ENCODE data around the gene CC2D1B.
"Not testable (repeated sequence)": the region's sequence is repeated elsewhere in the genome, so short reads cannot be mapped to it uniquely, and the experiment has no call there.

Gene CC2D1B, protein sequence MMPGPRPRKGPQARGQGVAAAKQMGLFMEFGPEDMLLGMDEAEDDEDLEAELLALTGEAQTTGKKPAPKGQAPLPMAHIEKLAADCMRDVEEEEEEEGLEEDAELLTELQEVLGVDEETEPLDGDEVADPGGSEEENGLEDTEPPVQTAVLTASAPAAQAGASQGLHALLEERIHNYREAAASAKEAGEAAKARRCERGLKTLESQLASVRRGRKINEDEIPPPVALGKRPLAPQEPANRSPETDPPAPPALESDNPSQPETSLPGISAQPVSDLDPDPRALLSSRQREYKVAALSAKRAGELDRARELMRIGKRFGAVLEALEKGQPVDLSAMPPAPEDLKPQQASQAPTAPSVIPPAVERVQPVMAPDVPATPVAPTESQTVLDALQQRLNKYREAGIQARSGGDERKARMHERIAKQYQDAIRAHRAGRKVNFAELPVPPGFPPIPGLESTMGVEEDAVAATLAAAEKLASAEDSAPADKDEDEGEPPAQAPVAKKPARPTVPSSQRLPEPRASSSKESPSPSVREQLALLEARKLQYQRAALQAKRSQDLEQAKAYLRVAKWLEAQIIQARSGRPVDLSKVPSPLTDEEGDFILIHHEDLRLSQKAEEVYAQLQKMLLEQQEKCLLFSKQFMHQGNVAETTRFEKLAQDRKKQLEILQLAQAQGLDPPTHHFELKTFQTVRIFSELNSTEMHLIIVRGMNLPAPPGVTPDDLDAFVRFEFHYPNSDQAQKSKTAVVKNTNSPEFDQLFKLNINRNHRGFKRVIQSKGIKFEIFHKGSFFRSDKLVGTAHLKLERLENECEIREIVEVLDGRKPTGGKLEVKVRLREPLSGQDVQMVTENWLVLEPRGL

GRCh38 chr1:52365746-52366516, at the start of gene CC2D1B:
CC2D1B (minus strand) TSS chr1:52366205; CDS start chr1:52364620, 1,585 bp downstream.
- peak; percentile 99 for DNase-seq (ENCODE audit: low read depth)

DNA sequence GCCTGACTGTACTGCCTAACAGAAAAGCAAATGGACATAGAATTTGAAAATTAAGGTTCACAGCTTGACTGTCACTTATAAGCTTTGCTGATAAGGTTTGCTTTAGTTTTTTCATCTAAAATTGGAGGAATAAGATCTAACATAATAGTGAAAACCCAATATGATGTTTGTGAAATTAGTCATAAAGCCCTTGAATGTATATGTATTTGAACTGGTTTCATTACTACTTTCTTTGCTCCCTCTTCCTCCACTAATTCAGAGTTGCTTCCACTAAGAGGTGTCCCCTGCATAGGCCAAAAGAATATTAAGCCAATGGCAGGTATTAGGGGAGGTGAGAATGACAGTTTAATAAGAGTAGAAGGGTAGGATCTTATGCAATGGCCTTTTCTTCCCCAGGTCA, 48.9 kb upstream of the CC2D1B start:
- DNase-seq (ENCODE audit: low read depth), result no peak

DNA sequence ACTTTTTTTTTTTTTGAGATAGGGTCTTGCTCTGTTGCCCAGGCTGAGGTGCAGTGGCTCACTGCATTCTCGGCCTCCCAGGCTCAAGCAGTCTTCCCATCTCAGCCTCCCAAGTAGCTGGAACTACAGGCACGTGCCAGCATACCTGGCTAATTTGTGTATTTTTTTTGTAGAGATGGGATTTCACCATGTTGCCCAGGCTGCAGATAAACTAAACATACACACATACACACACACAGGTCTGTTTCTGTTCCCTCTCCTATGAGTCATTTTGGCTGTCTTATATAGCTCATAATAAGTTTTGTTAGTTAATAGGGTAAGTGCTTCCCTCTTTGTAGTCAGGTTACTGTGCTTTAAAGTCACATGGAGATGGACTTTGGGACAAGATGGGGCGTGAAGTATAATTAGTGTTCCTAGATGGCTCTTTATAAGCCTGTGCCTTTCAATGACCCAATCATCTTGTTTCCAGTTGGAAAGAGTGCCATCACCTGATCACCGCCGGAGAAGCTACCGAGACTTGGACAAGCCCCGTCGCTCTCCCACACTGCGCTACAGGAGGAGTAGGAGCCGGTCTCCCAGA, 47.5 kb upstream of the CC2D1B start:
- DNase-seq (ENCODE audit: low read depth), result no peak

GRCh38 chr1:52404975-52405338, 39.0 kb upstream of the CC2D1B start:
- DNase-seq (ENCODE audit: low read depth), result no peak

- peak; percentile 96 for DNase-seq (ENCODE audit: low read depth)
Observed at GRCh38 chr1:52404116-52404974, 38.3 kb upstream of the CC2D1B start, which contains the start of the genes ORC1 and PRPF38A. ORC1 (minus strand) TSS chr1:52404423; CDS start chr1:52402223, 2,200 bp downstream. PRPF38A (plus strand) TSS chr1:52404602; CDS start chr1:52404750, 148 bp downstream.

DNA sequence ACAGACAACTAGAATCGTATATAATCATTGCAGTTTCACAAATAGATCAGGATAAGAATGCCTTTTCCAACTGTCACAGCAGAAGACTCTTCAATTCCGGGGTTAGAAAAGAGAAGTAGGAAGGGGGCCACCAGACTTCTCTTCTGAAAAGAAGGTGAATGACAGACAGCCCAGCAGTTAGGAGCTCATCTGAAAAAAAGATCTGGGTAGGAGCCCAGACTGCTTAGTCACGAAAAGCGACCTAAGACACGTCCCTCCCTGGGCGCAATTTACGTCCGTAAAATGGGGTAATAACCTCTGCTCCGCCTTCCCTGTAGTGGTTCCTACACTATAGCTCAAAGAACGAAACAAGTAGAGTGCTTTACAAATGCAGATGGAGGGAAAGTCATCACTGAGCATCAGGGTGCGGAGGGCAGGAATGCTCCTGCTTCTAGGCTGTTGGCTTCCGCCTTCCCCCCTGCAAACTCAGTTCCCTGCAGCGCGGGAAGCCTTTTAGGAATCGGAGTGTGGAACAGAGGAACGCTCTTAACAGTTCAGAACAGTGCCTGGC, 37.6 kb upstream of the CC2D1B start:
- DNase-seq (ENCODE audit: low read depth), result peak; percentile 53

DNA sequence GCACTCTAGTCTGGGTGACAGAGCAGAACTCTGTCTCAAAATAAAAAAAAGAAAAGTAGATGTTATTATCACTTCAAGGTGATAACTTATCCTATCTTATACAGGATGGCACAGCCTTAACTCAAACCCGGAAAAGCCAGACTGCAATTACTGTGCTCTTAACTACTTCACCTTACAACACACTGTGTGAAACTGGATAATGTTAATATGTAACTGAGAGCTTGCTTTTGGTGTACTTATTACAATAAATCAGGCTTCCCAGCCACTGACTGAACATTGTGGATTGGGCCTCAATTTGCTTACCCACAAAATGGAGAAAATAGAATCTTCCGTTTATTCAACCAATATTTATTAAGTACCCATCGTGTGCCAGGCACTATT, 36.8 kb upstream of the CC2D1B start:
- DNase-seq (ENCODE audit: low read depth), result no peak

- no peak for DNase-seq (ENCODE audit: low read depth)
Observed at GRCh38 chr1:52400131-52400530, 34.1 kb upstream of the CC2D1B start.

DNA sequence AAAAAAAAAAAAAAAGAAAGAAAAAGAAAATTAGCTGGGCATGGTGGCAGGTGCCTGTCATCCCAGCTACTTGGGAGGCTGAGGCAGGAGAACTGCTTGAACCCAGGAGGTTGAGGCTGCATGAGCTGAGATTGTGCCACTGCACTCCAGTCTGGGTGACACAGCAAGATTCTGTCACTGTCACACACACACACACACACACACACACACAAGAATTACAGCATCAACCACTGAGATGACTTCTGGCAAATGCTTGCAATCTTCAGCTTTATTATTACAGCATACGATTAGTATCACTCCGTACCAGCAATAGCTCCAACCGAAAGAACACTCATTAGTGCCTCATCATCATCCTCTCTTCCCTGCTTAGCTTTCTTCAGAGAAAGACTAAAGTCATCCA, 33.6 kb upstream of the CC2D1B start:
- DNase-seq (ENCODE audit: low read depth), result no peak

DNA sequence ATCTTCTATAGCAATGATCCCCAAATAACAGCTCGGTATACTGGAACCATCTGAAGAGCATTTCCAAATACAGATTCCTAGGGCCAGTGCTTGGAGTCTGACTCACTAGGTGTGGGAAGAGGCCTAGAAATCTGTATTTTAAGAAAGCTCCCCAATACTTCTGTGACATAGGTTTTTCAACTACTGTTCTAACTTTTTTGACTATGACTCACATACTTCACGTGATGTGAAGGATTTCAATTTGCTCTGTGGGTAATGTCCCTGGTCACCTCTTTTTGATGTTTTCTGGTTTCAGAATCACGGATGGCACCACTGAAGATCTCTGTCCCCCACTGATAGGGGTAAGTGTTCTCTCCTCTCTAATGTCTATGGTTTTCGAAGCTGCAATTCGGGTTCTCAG, 27.2 kb upstream of the CC2D1B start:
- no peak for DNase-seq (ENCODE audit: low read depth)

DNA sequence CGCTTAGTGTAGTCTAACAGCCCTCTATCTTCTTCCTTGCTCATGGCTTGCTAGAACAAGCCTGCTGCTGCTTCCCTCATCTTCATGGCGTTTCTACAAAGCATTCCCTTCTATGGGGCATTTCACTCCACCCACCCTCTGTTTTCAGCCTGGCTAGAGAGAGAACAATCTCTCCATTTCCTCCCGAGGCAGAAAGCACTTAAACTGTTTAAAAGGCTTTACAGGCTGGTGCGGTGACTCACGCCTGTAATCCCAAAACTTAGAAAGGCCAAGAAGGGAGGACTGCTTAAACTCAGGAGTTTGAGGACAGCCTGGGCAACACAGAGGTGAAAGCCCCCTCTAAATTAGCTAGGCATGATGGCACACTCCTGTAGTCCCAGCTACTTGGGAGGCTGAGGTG, 20.5 kb upstream of the CC2D1B start:
- DNase-seq (ENCODE audit: low read depth), result no peak

DNA sequence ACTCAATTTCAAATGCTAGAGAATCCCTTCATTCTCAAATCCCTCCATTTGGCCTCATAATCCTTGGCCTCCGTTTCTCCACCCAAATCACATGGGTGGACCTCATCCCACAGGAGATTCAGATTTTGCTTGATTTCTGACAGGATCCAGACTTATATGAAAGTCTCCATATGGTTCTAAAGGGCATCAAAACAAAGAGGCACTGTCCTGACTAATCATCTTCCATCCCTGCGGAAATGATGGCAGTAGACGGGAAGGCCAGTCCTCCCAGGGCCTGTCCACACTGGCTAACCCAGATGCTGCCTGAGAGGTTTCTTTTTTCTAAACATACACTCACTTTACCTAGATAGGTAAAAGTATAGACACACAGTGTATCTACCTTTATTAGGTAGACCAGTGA, 19.4 kb upstream of the CC2D1B start:
- no peak for DNase-seq (ENCODE audit: low read depth)

GRCh38 chr1:52369851-52370250, 3.8 kb upstream of the CC2D1B start:
- DNase-seq (ENCODE audit: low read depth), result not testable (repeated sequence)

DNA sequence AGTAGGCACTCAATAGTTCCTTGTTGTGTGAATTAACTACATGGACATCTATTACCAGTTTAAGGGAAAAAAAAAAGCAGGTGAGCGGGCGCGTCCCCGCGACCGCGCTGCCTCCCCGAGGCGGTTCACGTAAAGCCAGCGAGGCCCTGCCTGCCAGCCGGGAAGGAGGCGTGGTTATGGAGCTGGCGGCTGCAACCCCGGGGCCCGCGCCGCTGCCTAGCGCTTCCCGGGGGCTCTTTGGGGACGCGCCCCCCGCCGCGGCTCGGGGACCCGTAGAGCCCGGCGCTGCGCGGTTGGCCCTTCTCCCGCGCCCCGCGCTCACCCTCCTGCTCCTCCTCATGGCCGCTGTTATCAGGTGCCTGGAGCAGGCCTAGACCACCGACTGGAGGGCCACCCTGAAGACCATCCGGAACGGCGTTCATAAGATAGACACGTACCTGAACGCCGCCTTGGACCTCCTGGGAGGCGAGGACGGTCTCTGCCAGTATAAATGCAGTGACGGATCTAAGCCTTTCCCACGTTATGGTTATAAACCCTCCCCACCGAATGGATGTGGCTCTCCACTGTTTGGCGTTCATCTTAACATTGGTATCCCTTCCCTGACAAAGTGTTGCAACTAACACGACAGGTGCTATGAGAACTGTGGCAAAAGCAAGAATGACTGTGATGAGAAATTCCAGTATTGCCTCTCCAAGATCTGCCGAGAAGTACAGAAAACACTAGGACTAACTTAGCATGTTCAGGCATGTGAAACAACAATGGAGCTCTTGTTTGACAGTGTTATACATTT, 2.6 kb upstream of the CC2D1B start:
- peak; percentile 42 for DNase-seq (ENCODE audit: low read depth)

- no peak for DNase-seq (ENCODE audit: low read depth)
Observed at GRCh38 chr1:52367272-52367671, 1.3 kb upstream of the CC2D1B start.

GRCh38 chr1:52366517-52366827, 467 bp upstream of the CC2D1B start:
- DNase-seq (ENCODE audit: low read depth), result no peak

- no peak for DNase-seq (ENCODE audit: low read depth)
Observed at GRCh38 chr1:52365071-52365745, 797 bp downstream of the CC2D1B start.

- no peak for DNase-seq (ENCODE audit: low read depth)
Observed at GRCh38 chr1:52364235-52364839, 1.7 kb downstream of the CC2D1B start.

- DNase-seq (ENCODE audit: low read depth), result no peak
Observed at GRCh38 chr1:52360595-52360968, 5.4 kb downstream of the CC2D1B start.

All from activated T-cell treated with anti-CD3 and anti-CD28 coated beads for 24 hours (primary cell).